SU-DHL-6 (cell line): Measurements from ENCODE around the gene LIMCH1.
"Not testable (repeated sequence)": the region's sequence is repeated elsewhere in the genome, so short reads cannot be mapped to it uniquely, and the experiment has no call there.

Experiments used
- H2AFZ ChIP-seq: fragments of 200-600 bp; sonication (generic); 2 replicates; pipeline ENCODE4 v1.6.1; 2014; ENCODE audit warnings: low read depth, mild to moderate bottlenecking, moderate library complexity, mixed read lengths, antibody characterized with exemption, low read length; ENCODE audit not compliant: severe bottlenecking
- H3F3A ChIP-seq: fragments of 200-600 bp; shearing (Covaris generic); 2 replicates; pipeline ENCODE4 v1.6.0; 2016; ENCODE audit warnings: antibody characterized with exemption, mild to moderate bottlenecking; ENCODE audit not compliant: insufficient read depth
- H3K27ac ChIP-seq: fragments of 200-600 bp; sonication (generic); 2 replicates; pipeline ENCODE4 v1.5.1; 2016; ENCODE audit warnings: low read depth, mild to moderate bottlenecking, low read length, moderate library complexity, mixed read lengths
- H3K27me3 ChIP-seq: fragments of 200-600 bp; sonication (generic), shearing (Covaris generic); 2 replicates; pipeline ENCODE4 v1.6.0; 2014; ENCODE audit warnings: mild to moderate bottlenecking, low read length
- H3K36me3 ChIP-seq: fragments of 200-600 bp; sonication (generic); 2 replicates; pipeline ENCODE4 v1.6.1; 2014; ENCODE audit warnings: mild to moderate bottlenecking, low read length, mixed read lengths
- H3K4me2 ChIP-seq: fragments of 300-600, 200-600 bp; shearing (Covaris generic), sonication (generic); 2 replicates; pipeline ENCODE4 v1.6.0; 2014; ENCODE audit warnings: low read length, low read depth, mild to moderate bottlenecking; ENCODE audit not compliant: poor library complexity, severe bottlenecking
- H3K4me3 ChIP-seq: fragments of 200-600 bp; sonication (generic); 2 replicates; pipeline ENCODE4 v1.5.1; 2014; ENCODE audit warnings: antibody characterized with exemption, low read length, mild to moderate bottlenecking, mixed read lengths; ENCODE audit not compliant: insufficient read depth, poor library complexity, severe bottlenecking
- H3K79me2 ChIP-seq: fragments of 200-600 bp; sonication (generic); 2 replicates; pipeline ENCODE4 v1.6.1; 2014; ENCODE audit warnings: mild to moderate bottlenecking, low read length, moderate library complexity; ENCODE audit not compliant: insufficient read depth
- H3K9ac ChIP-seq: fragments of 200-600 bp; sonication (generic); 2 replicates; pipeline ENCODE4 v1.7.0; 2014; ENCODE audit warnings: mild to moderate bottlenecking, low read length
- H3K9me2 ChIP-seq: fragments of 200-600 bp; sonication (generic); replicated peaks from 2 replicates; pipeline ENCODE4 v1.6.1; 2014; ENCODE audit warnings: low read length; ENCODE audit not compliant: insufficient read depth
- H3K9me3 ChIP-seq: fragments of 200-600 bp; sonication (generic); 2 replicates; pipeline ENCODE4 v1.6.1; 2014; ENCODE audit warnings: low read length, mixed read lengths; ENCODE audit not compliant: insufficient read depth
- H4K20me1 ChIP-seq: fragments of 200-600 bp; sonication (generic); 2 replicates; pipeline ENCODE4 v1.6.1; 2014; ENCODE audit warnings: low read depth, mild to moderate bottlenecking, antibody characterized with exemption, low read length, moderate library complexity, mixed read lengths
- EZH2phosphoT487 ChIP-seq: fragments of 200-600 bp; sonication (generic), shearing (Covaris generic); conservative IDR thresholded peaks from 2 replicates; pipeline ENCODE4 v1.6.1; 2018; ENCODE audit warnings: mild to moderate bottlenecking, antibody characterized with exemption, low read length, moderate library complexity, mixed read lengths
- TF ChIP-seq, protein P1 (sequence below): fragments of 200-600 bp; sonication (generic); IDR thresholded peaks from one replicate; pipeline ENCODE4 v1.5.1; 2017; ENCODE audit warnings: antibody characterized with exemption, mild to moderate bottlenecking, low read length, moderate library complexity; ENCODE audit not compliant: insufficient read depth, poor library complexity, severe bottlenecking

LIMCH1 gene

DNA sequence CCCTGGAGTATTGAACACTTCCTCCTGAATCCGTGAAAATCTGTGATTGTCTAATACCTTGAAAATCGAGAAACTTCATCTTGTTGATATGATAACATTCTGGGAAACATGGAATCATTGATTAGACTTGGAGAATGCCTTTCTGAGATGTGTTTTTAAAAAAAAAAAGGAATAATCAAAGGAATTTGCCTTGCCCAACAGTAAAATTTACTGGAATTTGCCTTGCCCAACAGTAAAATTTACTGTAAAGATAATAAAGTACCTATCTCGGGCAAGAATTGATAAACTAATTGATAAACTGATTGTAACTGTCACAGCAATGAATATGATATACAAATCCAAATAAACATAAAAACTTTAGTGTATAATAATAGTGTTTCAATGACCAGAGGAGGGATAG is 165.8 kb downstream of the LIMCH1 start:
- H4K20me1 ChIP-seq = no peaks in the 10 kb centered on the region
- no peak overlapping the region for H3K9ac ChIP-seq
- H3K4me3 ChIP-seq = no peak overlapping the region
- no peak for TF ChIP-seq EZH2phosphoT487
- TF ChIP-seq, protein P1, sequence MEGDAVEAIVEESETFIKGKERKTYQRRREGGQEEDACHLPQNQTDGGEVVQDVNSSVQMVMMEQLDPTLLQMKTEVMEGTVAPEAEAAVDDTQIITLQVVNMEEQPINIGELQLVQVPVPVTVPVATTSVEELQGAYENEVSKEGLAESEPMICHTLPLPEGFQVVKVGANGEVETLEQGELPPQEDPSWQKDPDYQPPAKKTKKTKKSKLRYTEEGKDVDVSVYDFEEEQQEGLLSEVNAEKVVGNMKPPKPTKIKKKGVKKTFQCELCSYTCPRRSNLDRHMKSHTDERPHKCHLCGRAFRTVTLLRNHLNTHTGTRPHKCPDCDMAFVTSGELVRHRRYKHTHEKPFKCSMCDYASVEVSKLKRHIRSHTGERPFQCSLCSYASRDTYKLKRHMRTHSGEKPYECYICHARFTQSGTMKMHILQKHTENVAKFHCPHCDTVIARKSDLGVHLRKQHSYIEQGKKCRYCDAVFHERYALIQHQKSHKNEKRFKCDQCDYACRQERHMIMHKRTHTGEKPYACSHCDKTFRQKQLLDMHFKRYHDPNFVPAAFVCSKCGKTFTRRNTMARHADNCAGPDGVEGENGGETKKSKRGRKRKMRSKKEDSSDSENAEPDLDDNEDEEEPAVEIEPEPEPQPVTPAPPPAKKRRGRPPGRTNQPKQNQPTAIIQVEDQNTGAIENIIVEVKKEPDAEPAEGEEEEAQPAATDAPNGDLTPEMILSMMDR = no peak
- no peaks in the 10 kb centered on the region for H3F3A ChIP-seq
- no peak overlapping the region for H3K4me2 ChIP-seq
- H3K79me2 ChIP-seq = no peaks in the 10 kb centered on the region
- H3K36me3 ChIP-seq = no peaks in the 10 kb centered on the region
- H3K27ac ChIP-seq = no peak overlapping the region
- no peaks in the 10 kb centered on the region for H3K9me2 ChIP-seq
- no peak overlapping the region for H2AFZ ChIP-seq
- H3K27me3 ChIP-seq = no peaks in the 10 kb centered on the region
- no peaks in the 10 kb centered on the region for H3K9me3 ChIP-seq

DNA sequence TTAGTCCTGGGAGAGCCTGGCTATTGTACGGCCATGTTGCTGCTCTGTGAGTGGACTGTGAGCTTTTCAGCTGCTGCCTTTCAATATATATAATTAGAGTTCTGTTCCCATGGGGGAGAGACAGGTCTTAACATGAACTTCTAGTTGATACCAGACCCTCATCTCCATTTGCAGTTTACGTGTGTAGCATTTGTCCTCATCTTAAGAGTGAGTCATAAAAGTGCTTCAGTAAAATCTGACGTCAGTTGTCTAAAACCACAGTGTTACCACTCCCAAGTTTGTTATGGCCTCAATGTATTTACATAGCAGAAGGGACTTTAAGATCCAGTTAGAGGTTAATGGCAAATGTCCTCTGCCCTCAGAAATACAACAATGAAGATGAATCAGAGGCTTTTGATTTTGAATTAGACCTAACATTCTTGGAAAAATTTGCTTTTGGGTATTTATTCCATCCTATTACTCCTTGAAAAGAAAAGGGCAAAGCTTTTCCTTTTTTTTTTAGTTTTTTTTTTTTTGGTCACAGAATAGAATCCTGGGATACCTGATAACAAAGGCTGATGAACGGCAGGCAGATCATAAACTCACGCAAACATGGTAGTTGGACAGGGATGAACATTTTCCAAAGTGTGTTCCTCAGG is 172.0 kb downstream of the LIMCH1 start:
- no peaks in the 10 kb centered on the region for H3F3A ChIP-seq
- no peaks in the 10 kb centered on the region for H3K79me2 ChIP-seq
- H3K4me3 ChIP-seq = no peak overlapping the region
- H3K9me3 ChIP-seq = no peaks in the 10 kb centered on the region
- H3K27me3 ChIP-seq = no peaks in the 10 kb centered on the region
- H3K4me2 ChIP-seq = no peak overlapping the region
- no peaks in the 10 kb centered on the region for H4K20me1 ChIP-seq
- no peak overlapping the region for H2AFZ ChIP-seq
- no peaks in the 10 kb centered on the region for H3K9me2 ChIP-seq
- H3K36me3 ChIP-seq = no peaks in the 10 kb centered on the region
- H3K27ac ChIP-seq = no peak overlapping the region
- H3K9ac ChIP-seq = no peak overlapping the region
- TF ChIP-seq EZH2phosphoT487 = no peak
- TF ChIP-seq, protein P1 = no peak

DNA sequence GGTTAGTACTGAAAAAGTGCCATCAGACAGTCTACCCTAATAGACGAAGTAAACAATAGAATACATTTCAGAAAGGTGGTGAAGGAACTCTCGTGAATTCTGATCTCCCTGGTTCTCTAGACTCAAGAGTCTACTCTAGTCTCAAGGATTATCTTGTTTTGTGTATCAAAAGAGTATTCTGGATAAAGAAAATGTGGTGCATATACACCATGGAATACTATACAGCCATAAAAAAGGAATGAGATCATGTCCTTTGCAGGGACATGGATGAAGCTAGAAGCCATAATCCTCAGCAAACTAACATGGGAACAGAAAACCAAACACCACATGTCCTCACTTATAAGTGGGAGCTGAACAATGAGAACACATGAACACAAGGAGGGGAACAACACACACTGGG is 173.7 kb downstream of the LIMCH1 start:
- H3K4me2 ChIP-seq, H3K79me2 ChIP-seq, H3K27me3 ChIP-seq, H4K20me1 ChIP-seq, H3K4me3 ChIP-seq, H3K27ac ChIP-seq, H3K36me3 ChIP-seq, H3K9ac ChIP-seq, H3K9me3 ChIP-seq, H2AFZ ChIP-seq, H3K9me2 ChIP-seq, H3F3A ChIP-seq: not testable (repeated sequence)

DNA sequence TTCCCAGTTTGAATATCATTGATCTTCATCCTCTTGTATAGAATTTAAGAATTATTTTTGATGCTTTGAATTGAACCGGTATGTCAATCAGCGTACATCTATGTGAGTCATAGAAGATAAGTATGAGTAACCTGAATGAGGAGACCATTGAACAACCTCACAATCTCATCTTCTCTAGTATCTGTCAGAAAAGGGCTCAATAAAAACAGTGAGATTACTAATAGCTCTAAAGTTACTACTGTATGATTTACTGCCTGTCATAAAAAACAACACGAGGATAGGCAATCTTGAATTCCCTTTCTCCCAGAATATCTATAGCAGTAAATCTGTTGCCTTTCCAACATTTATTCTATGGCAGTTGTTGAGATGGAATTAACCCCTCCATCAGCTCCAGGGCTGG is 174.5 kb downstream of the LIMCH1 start:
- H3K9me3 ChIP-seq = no peaks in the 10 kb centered on the region
- H3K4me3 ChIP-seq = no peak overlapping the region

More for the DNA sequence above, 174.5 kb downstream of the LIMCH1 start:
- TF ChIP-seq EZH2phosphoT487 = no peak
- TF ChIP-seq, protein P1 = no peak
- H3K9ac ChIP-seq = no peak overlapping the region
- no peak overlapping the region for H2AFZ ChIP-seq
- no peak overlapping the region for H3K27ac ChIP-seq
- no peaks in the 10 kb centered on the region for H3K36me3 ChIP-seq
- H4K20me1 ChIP-seq = no peaks in the 10 kb centered on the region
- H3K27me3 ChIP-seq = no peaks in the 10 kb centered on the region
- no peak overlapping the region for H3K4me2 ChIP-seq
- H3K9me2 ChIP-seq = no peaks in the 10 kb centered on the region
- H3F3A ChIP-seq = no peaks in the 10 kb centered on the region
- H3K79me2 ChIP-seq = no peaks in the 10 kb centered on the region
